SH-SY5Y (cell line): ENCODE data around the gene CGREF1.

Source experiments
- GATA2 ChIP-seq: IDR thresholded peaks from 2 replicates; pipeline ENCODE4 v1.6.1; 2011; ENCODE audit warnings: mild to moderate bottlenecking, low read depth, low read length
- GATA3 ChIP-seq: IDR thresholded peaks from 2 replicates; pipeline ENCODE4 v1.6.1; 2011; ENCODE audit warnings: low read depth, mild to moderate bottlenecking, low read length, moderate library complexity

Gene CGREF1

DNA sequence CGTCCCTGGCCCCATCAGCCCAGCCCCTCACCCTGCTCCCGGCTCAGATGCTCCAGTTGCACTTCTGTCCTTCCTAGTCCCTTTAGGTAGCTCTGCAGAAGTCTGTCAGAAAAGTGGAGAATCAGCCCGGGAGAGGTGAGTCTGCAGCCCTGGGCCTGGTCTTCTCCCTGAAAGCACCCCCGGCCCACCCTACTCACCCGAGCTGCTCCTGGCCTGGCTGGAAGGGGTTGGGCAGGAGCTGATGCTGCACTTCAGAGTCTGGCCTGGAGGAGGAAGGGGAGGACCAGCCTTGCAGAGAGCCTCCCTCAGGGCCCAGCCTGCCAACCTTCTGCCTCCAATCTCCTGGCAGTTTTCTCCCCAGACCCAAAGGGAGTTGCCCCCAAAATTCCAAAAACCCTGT is 16.6 kb downstream of the CGREF1 start:
- TF ChIP-seq GATA2 (no peak), GATA3 (no peak)

DNA sequence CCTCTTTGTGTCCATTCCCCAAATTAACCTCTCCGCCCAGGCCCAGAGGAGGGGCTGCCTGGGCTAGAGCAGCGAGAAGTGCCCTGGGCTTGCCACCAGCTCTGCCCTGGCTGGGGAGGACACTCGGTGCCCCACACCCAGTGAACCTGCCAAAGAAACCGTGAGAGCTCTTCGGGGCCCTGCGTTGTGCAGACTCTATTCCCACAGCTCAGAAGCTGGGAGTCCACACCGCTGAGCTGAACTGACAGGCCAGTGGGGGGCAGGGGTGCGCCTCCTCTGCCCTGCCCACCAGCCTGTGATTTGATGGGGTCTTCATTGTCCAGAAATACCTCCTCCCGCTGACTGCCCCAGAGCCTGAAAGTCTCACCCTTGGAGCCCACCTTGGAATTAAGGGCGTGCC is 18.9 kb downstream of the CGREF1 start:
- TF ChIP-seq GATA2 (no peak), GATA3 (no peak)

DNA sequence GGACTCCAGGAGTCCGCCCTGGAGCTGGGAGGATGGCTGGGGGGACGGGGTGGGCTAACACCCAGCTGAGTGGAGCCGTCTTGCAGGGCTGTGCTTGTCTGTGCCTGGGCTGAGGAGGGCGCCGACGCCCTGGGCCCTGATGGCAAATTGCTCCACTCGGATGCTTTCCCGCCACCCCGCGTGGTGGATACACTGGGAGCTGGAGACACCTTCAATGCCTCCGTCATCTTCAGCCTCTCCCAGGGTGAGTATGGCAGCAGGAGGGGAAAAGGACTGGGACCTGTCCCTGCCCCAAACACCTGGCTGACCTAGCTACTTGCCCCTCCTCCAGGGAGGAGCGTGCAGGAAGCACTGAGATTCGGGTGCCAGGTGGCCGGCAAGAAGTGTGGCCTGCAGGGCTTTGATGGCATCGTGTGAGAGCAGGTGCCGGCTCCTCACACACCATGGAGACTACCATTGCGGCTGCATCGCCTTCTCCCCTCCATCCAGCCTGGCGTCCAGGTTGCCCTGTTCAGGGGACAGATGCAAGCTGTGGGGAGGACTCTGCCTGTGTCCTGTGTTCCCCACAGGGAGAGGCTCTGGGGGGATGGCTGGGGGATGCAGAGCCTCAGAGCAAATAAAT is 19.5 kb downstream of the CGREF1 start:
- TF ChIP-seq GATA2: no peak
- no peak for TF ChIP-seq GATA3

DNA sequence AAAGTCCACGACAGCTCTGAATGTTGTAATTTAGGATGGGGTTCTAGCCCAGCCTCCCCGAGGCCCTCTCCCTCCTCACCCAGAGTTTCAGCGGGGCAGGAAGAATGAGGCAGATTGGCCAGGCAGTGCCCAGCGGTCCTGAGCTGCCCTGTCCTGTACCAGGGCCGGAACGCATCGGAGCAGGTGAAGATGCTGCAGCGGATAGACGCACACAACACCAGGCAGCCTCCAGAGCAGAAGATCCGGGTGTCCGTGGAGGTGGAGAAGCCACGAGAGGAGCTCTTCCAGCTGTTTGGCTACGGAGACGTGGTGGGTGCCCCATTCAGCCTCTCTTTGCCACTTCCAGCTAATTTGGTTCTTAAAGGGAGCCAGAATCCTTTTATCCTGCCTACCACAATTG is 21.6 kb downstream of the CGREF1 start:
- TF ChIP-seq GATA2 (no peak), GATA3 (no peak)

DNA sequence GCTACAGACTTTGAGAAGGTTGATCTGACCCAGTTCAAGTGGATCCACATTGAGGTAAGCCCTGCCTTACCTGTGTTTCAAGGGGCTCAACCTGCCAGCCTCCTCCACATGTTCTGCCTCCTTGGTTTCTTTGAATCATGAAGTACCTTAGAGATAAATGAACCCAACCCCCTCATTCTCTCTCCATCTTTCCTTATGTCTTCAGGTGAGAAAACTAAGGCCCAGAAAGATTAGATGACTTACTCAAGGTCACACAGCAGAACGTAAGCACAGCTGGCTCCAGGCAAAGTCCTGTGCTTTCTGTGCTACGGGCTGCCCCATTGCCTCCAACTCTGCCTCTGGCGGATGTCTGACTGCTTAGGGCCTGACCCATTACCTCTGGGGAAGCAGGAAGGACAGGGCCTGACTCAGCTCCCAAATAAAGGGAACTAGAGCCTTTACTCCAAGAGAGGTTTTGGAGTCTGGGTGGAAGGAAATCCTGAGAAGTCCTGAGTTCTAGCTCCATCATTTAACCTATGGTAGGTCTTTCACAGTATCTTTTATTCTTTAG is 22.1 kb downstream of the CGREF1 start:
- TF ChIP-seq GATA3 (no peak), GATA2 (no peak)

DNA sequence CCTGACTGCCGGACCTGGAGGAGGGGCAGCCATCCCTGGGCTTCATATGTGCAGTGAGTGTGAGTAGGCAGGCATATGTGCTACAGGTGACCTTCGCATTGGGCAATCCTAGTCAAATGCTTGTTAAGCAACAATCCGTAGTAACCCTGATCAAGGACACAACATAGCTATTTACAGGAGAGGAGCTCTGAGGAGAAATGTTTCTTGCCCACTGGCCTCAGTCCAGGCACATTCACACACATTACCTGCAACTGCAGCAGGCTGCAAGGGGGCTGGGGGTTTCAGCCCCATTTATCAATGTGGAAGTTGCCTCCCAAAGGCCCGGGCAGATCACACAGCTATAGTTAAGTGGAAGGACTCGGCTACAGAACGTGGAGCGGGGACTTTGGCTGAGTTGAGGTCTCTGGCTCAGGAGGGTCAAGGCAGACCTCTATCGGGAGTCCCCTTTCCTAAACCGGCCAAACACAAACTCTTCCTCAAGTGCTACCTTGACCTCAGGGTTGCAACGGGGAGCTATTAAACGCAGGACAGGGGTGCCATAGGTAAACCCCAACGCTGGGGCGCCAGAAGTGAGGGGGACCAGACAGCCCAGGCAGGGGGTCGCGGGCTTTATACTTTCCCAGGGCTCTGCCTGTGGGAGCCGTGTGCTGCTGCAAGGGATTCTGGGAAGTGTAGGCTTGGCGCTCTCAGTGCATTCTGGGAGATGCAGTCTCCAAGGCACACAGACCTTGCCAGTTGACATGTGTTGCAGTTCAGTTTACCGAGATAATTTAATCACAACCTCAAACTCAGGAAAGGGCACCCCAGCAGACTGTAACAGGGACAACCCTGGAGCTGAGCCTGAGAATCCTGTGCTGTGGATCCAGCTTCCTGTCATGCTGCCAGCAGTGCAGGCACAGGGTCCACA is 22.9 kb downstream of the CGREF1 start:
- TF ChIP-seq GATA2: no peak

DNA sequence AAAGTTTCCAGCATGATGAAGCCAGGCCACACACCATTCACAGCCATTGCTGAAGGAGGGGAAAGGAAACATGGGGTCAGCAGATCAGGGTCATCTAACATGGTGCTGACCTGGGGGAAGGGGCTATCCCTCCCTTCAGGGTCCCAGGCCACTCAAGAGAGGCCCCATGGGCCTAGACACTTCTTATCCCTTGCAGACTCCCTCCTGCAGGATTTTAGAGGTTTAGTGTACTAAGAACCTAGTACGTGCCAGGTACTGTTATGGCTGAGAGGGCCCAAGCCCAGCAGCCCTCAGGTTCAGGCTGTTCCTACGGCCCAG is 23.5 kb downstream of the CGREF1 start:
- no peak for TF ChIP-seq GATA3

DNA sequence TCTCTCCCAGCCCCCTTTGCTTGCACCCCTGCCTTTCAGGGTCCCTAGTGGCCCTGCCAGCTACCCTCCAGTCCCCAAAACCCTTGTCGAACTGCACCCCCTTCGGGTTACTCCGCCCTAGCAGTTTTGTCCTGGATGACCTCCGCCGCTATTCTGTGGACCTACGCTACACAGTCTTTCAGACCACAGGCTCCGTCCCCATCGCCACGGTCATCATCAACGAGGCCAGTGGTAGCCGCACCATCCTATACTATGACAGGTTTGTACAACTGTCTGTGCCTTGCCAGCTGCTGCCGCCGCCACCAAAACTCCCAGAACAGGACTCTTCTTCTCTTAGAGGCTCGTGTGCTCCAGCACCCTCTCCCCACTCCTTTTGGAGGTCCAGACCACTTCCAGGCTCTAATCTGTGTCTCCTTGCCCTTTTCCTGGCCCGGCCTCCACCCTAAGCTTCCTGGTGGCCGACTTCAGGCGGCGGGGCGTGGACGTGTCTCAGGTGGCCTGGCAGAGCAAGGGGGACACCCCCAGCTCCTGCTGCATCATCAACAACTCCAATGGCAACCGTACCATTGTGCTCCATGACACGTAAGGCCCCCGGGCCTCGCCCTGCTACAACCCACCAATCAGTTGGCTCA is 24.5 kb downstream of the CGREF1 start:
- TF ChIP-seq GATA2 (no peak), GATA3 (no peak)

DNA sequence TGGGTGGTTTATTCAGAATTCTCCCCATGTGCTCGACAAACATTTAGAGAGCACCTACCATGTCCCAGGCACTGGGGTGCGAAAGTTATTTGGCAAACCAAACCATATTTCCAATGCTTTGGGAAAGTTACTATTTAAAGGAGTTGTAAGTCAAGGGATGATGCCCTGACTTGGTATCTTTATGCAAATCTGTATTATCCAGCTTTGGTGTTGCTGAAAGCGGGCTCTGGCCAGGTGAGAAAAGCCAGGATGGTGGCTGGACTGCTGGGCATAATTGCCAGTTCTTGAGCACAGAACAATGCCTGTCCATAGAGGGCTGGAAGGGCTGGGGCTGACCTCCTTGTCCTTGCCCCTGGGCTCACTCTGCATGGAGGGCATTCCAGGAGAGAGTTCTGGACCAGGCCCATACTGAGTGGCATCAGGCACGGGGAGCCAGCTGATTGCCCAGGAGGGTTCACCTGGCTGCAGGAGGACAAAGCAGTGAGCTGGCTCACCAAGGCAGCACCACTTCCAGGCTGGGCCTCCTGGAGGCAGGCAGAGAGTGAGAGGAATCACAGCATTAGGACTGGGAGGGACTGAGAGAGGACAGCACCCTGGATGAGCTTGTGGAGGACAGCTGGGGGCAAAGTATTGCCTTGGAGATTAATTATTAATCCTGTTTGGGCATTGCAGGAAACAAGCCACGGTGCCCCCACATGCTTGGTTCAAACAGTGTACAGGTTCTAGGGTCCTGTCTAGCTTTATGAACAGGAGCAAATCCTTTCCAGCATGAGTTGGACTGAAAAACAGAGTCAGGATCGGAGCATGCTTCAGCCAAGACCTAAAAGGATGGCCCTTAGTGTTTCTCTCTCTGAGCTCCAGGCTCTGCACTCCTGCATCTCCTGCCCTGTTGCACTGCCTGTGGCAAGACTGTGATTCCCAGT is 25.2 kb downstream of the CGREF1 start:
- TF ChIP-seq GATA2: no peak
- TF ChIP-seq GATA3: no peak

DNA sequence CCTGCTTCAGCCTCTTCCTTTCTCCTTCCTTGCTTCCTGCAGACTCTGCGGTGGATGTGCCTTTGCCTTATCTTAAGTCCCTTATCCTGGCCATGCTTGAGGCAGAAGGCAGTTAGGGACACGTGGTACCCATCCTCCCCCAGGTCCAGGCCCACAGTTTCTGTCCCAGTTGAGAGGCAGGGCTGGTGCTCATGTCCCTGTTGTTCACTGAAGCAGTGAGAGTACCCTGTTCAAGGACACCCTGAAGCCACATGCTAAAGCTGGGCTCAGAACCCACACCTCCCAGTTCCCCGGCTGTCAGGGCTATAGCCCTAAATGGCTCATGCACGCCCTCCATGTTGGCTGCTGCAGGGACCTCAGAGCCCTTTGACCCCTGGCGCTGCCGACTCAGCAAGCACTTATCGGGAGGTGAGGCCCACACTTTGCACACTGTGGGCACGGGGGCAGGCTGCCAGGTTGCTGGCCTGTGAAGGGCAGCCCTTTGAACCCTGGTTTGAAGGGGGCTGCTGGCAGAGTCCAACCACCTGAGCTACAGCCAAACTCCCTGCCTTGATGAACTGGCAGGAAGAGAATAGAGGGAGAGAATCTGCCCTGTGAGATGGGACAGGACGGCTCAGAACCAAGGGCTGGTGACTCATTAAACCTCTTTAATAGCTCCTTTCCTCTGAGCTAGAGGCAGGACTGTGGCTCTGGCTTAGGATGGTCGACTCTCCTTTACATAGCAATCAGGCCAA is 26.1 kb downstream of the CGREF1 start:
- TF ChIP-seq GATA2 (no peak), GATA3 (no peak)

DNA sequence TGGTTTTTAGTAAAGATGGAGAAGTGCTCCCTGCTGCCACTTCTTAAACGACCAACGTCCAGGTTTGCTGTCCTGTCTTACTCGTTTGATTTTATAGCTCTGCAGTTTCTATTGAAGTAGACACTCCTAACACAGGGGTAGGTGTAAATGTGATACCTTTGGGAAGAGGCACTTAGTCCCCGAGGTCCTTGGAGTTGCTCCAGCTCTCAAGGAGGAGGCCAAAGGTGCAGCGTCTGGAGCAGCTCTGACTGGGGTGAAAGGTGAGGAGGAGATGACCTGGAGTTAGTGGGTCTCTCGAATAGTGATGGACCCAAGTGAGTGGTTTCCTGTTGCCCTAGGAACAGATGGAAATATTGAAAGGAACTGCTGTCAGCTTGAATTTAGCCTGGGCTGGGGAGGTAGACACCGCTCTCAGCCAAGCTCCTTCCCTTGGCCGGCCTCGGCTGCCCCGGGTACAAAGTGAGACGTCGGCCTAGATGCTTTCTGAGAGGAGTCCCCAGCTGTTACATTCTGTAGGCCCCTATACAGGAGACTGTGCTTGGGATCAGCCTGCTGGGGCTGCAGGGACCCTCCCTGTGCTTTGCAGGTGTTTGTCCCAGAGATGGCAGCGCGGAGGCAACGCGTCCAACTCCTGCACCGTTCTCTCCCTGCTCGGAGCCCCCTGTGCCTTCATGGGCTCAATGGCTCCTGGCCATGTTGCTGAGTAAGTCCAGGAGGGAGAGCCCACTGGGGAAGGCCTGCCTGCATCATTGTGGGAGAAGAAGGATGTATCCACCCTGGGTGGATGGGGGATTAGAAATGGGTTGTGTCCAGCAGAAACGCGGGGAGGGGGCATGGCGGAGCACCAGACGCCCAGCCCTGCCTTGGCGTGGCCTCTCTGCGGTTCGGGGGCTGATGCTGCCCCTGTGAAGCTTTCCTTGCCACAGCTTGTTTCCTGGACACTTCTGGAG is 26.9 kb downstream of the CGREF1 start:
- TF ChIP-seq GATA3 (no peak), GATA2 (no peak)
